ENCODE results near the gene NIPA2. TPM values are rescaled to one million over a fixed set of nuclear protein-coding genes. Genes with fewer than 3 reads are reported as not detected.

Gene NIPA2
- total and polyA plus RNA-seq, 2 of the 8 experiments (the other 6 are each of a cell fraction or from before 2014, with no cell fraction given) = 38.5 to 81.7 TPM

GRCh38 chr15:22827125-22827524, 11.3 kb upstream of the NIPA2 start (continued):
- no peak for TF ChIP-seq CHD7 (IDR thresholded peaks at IDR 0.05; ENCODE audit: insufficient replicate concordance, low read length)
- TF ChIP-seq TEAD4 (IDR thresholded peaks at IDR 0.05; ENCODE audit: low read depth, low read length) = no peak
- TF ChIP-seq CBX5 (IDR thresholded peaks at IDR 0.05; ENCODE audit: low read depth, low read length) = no peak
- peak; percentile 90 for TF ChIP-seq NANOG (IDR thresholded peaks at IDR 0.05; ENCODE audit: insufficient read depth, low read depth, low read length, poor library complexity, severe bottlenecking)
- TF ChIP-seq CEBPB (IDR thresholded peaks at IDR 0.05; ENCODE audit: low read depth, low read length) = peak; percentile 88
- TF ChIP-seq SAP30 (IDR thresholded peaks at IDR 0.05; ENCODE audit: insufficient read depth, insufficient replicate concordance, low read length) = no peak
- TF ChIP-seq ATF2 (IDR thresholded peaks at IDR 0.05; ENCODE audit: low read length) = no peak
- TF ChIP-seq SP1 (IDR thresholded peaks at IDR 0.05; ENCODE audit: low read depth, low read length) = peak; percentile 52; the same call in 1 of the 2 replicates

Measured in H1 (cell line).